ENCODE results near the gene COL5A2.
A peak's percentile ranks its signal among the peaks of the same experiment; 100 is the strongest.

The COL5A2 gene

GRCh38 chr2:189179570-189179950 is at the start of gene COL5A2:
COL5A2 (minus strand) TSS chr2:189179761; CDS start chr2:189179604, 157 bp downstream.
- DNase-seq (ENCODE audit: low spot score), result peak; percentile 12

DNA sequence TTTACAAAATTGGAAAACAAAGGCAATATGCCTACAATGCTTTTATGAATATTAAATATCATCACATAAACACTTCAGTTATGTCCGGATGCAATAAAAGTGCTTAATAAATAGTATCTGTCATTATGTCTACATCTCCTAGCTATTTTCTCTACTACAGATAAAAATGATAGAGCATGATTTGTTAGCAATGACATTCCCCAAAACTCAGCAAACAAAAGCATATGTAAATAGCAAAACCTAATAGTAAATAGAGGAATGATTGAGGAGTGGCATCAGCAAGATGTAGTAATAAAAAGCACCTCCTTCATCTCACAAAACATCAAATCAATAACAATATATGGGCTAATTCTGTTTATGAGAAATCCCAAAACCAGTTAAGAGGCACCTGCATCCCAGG is 46.5 kb upstream of the COL5A2 start:
- no peak for DNase-seq (ENCODE audit: low spot score)

DNA sequence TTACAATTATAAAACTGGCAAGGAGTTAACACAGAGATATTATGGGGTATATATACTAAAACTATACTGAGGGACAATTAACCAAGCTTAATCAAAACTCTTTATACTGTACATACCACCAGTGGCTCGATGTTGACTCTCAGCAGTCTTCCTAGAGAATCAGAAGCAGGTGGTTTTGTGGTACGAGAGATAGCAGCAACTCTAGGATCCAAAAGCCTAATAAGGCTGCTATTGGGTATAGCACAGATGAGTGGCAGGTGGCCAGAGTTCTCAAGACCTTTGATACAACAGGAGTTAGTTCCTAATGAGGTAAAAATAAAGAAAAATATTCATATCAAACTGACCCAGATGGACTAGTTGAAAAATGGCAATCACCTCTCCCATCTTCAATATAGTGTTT is 45.5 kb upstream of the COL5A2 start:
- no peak for DNase-seq (ENCODE audit: low spot score)

GRCh38 chr2:189222468-189223105 is 43.0 kb upstream of the COL5A2 start:
- no peak for DNase-seq (ENCODE audit: low spot score)

GRCh38 chr2:189221811-189222467 is 42.4 kb upstream of the COL5A2 start:
- no peak for DNase-seq (ENCODE audit: low spot score)

- DNase-seq (ENCODE audit: low spot score), result no peak
These were observed 38.7 kb upstream of the COL5A2 start for GRCh38 chr2:189218236-189218635.

GRCh38 chr2:189217541-189217940 is 38.0 kb upstream of the COL5A2 start:
- no peak for DNase-seq (ENCODE audit: low spot score)

GRCh38 chr2:189217051-189217450 is 37.5 kb upstream of the COL5A2 start:
- DNase-seq (ENCODE audit: low spot score), result no peak

- no peak for DNase-seq (ENCODE audit: low spot score)
These were observed 34.9 kb upstream of the COL5A2 start for GRCh38 chr2:189214484-189214883.

DNA sequence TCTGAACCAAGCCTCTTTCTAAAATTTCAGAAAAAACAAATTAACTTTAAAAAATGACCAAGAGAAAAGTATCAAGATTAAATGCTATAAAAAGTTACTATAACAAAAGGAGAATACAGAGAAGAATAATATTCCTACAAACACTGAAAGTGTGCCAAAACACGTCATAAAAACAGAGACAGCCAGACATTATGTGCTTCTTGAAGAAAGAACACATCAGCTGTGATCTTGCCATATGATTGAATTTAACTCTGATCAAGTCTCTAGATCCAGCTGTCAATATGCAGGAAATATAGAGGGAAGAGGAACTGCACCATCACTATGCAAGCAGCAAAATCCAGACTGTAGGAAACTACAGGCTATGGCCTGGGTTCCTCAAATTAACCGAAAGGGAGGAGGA is 33.7 kb upstream of the COL5A2 start:
- no peak for DNase-seq (ENCODE audit: low spot score)

DNA sequence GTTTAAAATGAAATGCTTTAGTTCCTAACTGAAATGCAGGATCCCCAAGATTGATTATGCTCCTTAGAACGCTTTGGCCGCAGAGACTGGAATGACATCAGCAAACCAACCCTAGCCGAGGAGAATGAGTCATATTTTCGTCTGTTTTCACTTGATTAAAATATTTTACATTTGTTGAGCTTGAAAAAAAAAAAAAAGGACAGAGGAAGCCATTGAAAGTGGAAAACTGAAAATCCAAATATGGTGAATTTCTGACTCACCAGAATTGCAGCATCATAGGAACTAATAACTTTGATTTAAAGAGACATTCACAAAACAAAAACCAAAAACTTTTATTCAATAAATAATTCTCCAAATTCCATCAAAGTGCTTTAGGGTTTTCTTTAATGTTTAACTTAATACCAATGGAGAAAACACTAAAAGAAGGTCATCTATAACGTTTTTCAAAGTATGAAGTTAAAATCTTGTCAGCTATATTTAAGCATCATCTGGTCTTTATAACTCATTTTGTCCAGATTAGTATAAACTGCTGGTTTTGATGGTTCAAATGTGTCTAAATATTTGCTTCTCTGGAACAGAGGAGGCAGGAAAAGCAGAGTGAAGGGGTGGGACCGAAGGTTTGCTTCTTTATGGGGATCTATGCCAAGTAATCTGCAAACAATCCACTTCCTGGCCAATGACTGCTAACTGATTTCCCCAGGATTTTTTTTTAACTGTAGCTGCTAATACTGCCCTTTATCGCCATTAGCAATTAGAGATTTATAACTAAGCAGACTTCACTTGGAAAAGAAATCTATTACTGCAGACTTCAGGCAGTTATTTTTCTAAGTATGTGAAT is 30.9 kb upstream of the COL5A2 start:
- peak; percentile 78 for DNase-seq (ENCODE audit: low spot score)

DNA sequence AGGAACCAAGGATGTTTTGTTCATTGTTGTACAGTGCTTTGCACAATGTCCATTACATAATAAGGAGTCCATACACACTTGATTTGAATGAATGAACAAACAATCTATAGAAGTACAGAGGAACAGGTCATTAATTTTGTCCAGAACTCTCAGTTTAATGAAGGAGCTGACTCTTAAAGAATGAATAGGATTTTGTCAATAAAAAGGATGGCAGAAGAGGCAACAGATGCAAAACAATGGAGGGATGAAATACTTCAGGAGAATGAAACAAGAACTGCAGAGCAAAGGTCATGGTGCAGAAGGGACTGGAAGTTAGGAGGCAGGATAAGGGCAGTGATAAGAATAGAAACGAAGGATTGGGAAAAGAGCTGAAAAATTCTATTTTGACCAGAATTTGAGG is 28.7 kb upstream of the COL5A2 start:
- no peak for DNase-seq (ENCODE audit: low spot score)

DNA sequence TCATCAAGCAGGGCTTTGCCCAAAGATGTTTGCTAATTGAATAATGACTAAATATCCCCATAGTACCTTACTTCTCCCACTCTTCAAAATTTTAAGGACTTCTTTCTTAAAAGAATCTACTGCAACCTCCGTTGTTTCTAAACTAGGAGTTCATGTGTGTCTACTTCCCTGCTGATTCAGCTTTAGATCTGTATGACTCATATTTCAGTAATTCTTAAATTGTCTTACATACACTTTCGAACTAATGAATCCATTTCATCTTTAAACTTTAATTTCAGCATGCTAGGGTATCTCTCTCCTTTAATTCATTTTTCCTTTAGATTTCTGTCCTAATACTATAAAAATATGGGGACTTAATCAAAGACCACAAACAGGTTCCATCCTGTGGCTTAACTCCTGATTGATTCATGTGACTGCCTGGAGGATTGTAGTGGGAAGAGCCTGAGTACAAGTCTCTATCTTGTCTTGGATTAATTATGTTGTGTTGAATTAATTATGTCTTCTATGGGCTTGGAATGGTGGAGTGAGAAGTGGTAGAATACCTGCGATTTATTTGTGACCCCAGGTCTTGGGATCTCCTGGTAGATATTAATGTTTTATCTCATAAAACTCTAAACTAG is 24.9 kb upstream of the COL5A2 start:
- peak; percentile 40 for DNase-seq (ENCODE audit: low spot score)

DNA sequence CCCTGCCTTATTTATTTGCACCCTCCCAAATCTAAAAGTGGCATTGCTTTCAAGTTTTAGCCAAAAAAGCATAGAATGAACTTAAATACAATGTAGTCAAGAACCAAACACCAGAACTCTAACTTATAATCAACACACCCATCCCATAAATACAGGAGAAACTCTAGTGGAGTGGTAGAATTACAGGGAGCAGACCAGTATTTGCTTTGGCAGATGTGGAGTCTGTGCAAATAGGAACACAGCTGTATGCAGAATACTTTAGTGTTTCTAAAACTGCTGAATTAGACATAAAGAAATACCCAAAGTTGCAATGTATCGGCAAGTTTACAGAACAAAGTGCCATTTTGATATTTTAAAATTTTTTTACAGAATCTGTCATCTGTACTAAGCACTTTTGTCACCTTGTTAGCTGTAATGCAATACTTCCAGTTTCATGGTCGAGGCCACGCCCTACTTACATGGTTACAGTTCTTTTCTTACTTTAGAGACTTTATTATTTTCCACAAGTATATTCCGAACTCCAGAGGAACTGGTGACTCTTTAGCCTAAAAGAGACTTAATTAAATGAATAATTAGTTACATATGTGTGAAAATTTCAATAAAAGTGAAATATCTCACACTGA is 23.7 kb upstream of the COL5A2 start:
- DNase-seq (ENCODE audit: low spot score), result no peak

GRCh38 chr2:189199797-189200196 is 20.2 kb upstream of the COL5A2 start:
- DNase-seq (ENCODE audit: low spot score), result no peak

GRCh38 chr2:189192766-189193165 is 13.2 kb upstream of the COL5A2 start:
- no peak for DNase-seq (ENCODE audit: low spot score)

DNA sequence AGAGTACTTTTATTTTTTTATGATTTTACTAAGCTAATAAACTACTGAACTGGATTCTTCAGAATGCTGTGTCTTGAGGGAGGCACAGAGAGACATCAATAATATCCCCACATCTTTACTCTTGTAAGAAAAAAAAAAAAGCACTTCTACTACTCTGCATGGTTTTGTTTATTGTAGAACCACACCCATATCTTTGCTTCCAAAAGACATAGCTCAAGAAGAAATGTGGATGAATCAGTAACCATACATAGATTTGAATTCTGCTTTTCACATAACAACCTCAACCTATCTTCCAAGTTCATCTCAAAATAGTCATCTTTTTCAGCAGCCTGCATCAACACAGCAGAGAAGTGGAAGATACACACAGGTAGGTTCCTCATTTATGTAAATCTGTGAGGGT is 12.2 kb upstream of the COL5A2 start:
- DNase-seq (ENCODE audit: low spot score), result no peak

DNA sequence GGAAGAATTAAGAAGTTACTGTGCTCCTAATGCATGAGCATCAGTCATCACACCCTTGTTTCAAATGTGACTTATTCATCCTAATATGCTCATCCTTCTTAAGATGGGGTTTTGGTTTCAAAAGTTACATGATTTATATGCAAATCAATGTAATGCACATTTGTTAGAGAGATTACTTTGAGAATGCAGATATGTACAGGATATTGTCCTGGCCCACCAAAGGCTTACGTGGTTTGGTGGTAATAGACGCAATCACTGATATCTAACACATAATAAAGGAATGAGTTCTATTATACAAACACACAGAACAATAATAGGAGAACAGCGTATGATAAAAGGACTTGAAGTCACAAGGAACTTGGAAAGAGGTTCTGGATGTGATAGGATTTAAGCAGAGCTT is 11.1 kb upstream of the COL5A2 start:
- no peak for DNase-seq (ENCODE audit: low spot score)

DNA sequence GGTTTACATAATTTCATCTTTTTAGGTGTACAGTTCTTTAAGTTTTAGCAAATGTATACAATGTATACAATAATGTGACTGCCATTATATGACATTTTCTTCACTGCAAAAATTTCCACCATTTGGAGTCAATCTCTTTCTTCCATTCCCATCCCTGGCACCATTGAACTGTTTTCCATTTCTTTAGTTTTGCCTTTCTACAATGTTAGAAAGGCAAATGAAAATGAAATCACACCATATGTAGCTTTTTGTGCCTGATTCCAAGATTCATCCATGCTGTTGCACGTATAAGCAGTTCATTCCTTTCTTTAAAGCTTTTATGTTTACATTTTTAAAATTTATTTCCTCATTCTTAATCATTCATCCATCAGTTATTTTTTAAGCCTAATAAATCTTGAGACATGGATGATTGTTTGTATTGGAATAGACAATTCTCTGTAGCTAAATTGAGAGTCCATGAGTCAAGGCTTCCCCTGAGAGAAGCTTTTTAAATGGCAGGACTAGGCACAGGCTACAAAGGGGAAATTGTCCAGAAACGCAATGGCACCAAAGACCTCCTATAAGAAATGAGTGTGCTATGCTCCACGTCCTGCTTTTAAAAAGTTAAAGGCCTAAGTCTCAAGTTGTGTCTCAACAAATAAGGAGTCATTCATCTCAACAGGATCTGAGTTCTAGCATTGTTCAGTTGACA is 8.7 kb upstream of the COL5A2 start:
- no peak for DNase-seq (ENCODE audit: low spot score)

GRCh38 chr2:189183170-189183569 is 3.6 kb upstream of the COL5A2 start:
- DNase-seq (ENCODE audit: low spot score), result no peak

- no peak for DNase-seq (ENCODE audit: low spot score)
These were observed 2.1 kb upstream of the COL5A2 start for GRCh38 chr2:189181706-189182105.

All from kidney tubule cell (primary cell).